Measurements from ENCODE around the gene TMEM19.
"Not testable (repeated sequence)": the region's sequence is repeated elsewhere in the genome, so short reads cannot be mapped to it uniquely, and the experiment has no call there.

The TMEM19 gene

GRCh38 chr12:71685312-71685906 is 473 bp upstream of the TMEM19 start:
- peak overlapping the region; percentile 96 for H2AFZ ChIP-seq
- H3K9ac ChIP-seq, result peak overlapping the region; percentile 31
- peak overlapping the region; percentile 83 for H3K4me3 ChIP-seq (ENCODE audit: low read depth, low read length)
- no peak for TF ChIP-seq CTCF (IDR thresholded peaks at IDR 0.05)
- H3K9me3 ChIP-seq (ENCODE audit: control insufficient read depth, low read length), result no peaks in the 10 kb centered on the region
- peak overlapping the region; percentile 82 for H3K27ac ChIP-seq
- H3K79me2 ChIP-seq, result no peaks in the 10 kb centered on the region
- no peaks in the 10 kb centered on the region for H3K27me3 ChIP-seq (ENCODE audit: control insufficient read depth, insufficient read depth, low read length)
- no peaks in the 10 kb centered on the region for H3K36me3 ChIP-seq (ENCODE audit: control insufficient read depth, insufficient read depth, low read length)
- H3K4me2 ChIP-seq (ENCODE audit: low read length), result peak overlapping the region; percentile 95
- H3K4me1 ChIP-seq, result no peaks in the 10 kb centered on the region

GRCh38 chr12:71686658-71687025 is 760 bp downstream of the TMEM19 start:
- H3K79me2 ChIP-seq, result no peaks in the 10 kb centered on the region
- H3K9ac ChIP-seq, result no peak overlapping the region
- no peak for TF ChIP-seq CTCF (IDR thresholded peaks at IDR 0.05)
- no peaks in the 10 kb centered on the region for H3K9me3 ChIP-seq (ENCODE audit: control insufficient read depth, low read length)
- no peaks in the 10 kb centered on the region for H3K36me3 ChIP-seq (ENCODE audit: control insufficient read depth, insufficient read depth, low read length)
- peak overlapping the region; percentile 96 for H2AFZ ChIP-seq
- H3K27ac ChIP-seq, result peak overlapping the region; percentile 82
- H3K4me2 ChIP-seq (ENCODE audit: low read length), result peak overlapping the region; percentile 95
- peak overlapping the region; percentile 83 for H3K4me3 ChIP-seq (ENCODE audit: low read depth, low read length)
- H3K27me3 ChIP-seq (ENCODE audit: control insufficient read depth, insufficient read depth, low read length), result no peaks in the 10 kb centered on the region
- H3K4me1 ChIP-seq, result no peaks in the 10 kb centered on the region

- not testable (repeated sequence) for H3K79me2 ChIP-seq; H3K4me3 ChIP-seq (ENCODE audit: low read depth, low read length); H3K27ac ChIP-seq; H3K9me3 ChIP-seq (ENCODE audit: control insufficient read depth, low read length); H3K4me1 ChIP-seq; H3K36me3 ChIP-seq (ENCODE audit: control insufficient read depth, insufficient read depth, low read length); H3K9ac ChIP-seq; H2AFZ ChIP-seq; H3K27me3 ChIP-seq (ENCODE audit: control insufficient read depth, insufficient read depth, low read length); H3K4me2 ChIP-seq (ENCODE audit: low read length)
These were observed 1.3 kb downstream of the TMEM19 start for GRCh38 chr12:71687172-71687571.

- Histone ChIP-seq H3K27ac (no peak overlapping the region), H3K4me3 (ENCODE audit: low read depth, low read length) (no peak overlapping the region), H3K36me3 (ENCODE audit: control insufficient read depth, insufficient read depth, low read length) (no peaks in the 10 kb centered on the region)
These were observed 3.2 kb downstream of the TMEM19 start for GRCh38 chr12:71688961-71689570.

More at GRCh38 chr12:71688961-71689570, 3.2 kb downstream of the TMEM19 start:
- H3K79me2 ChIP-seq, result no peaks in the 10 kb centered on the region
- no peak overlapping the region for H3K4me2 ChIP-seq (ENCODE audit: low read length)
- TF ChIP-seq CTCF (IDR thresholded peaks at IDR 0.05), result no peak
- H3K27me3 ChIP-seq (ENCODE audit: control insufficient read depth, insufficient read depth, low read length), result no peaks in the 10 kb centered on the region
- H3K9me3 ChIP-seq (ENCODE audit: control insufficient read depth, low read length), result no peaks in the 10 kb centered on the region
- no peaks in the 10 kb centered on the region for H3K4me1 ChIP-seq
- no peak overlapping the region for H3K9ac ChIP-seq
- H2AFZ ChIP-seq, result no peak overlapping the region

Measured in parathyroid adenoma (tissue), 2 donors.